MCF 10A (cell line): Measurements from ENCODE around the gene GZF1. TPM values are rescaled to one million over a fixed set of nuclear protein-coding genes. Genes with fewer than 3 reads are reported as not detected.
"Not testable (repeated sequence)": the region's sequence is repeated elsewhere in the genome, so short reads cannot be mapped to it uniquely, and the experiment has no call there.

Experiments
- BruUV-seq: library from RNA; stranded (reverse); fragments of 400-500 nt; replicated peaks from 2 replicates; lab custom pipeline; 2021; lab: Mats Ljungman, UMichigan
- CTCF ChIA-PET: fragments of 300-600 bp; sonication (Branson Sonifier 250); formaldehyde crosslinking; extraction: SDS; loops from one replicate; lab custom pipeline; 2021; ENCODE audit warnings: antibody characterized with exemption, inconsistent platforms; lab: Yijun Ruan, JAX
- POLR2A ChIA-PET: fragments of 300-600, 350-650 bp; sonication (Branson Sonifier 250); formaldehyde crosslinking; extraction: SDS; loops from one replicate; lab custom pipeline; 2020; ENCODE audit warnings: antibody characterized with exemption, inconsistent platforms; lab: Yijun Ruan, JAX
- DNase-seq: peaks from one replicate; pipeline ENCODE4 v3.0.0-alpha.2; 2018; ENCODE audit not compliant: unreplicated experiment
- H3K27ac Mint-ChIP-seq: one replicate; pipeline ENCODE4 v1.8.0; 2022; ENCODE audit warnings: mild to moderate bottlenecking, low read depth, mixed read lengths; ENCODE audit not compliant: unreplicated experiment
- H3K27me3 Mint-ChIP-seq: one replicate; pipeline ENCODE4 v1.8.0; 2022; ENCODE audit warnings: mixed read lengths; ENCODE audit not compliant: insufficient read depth, unreplicated experiment
- H3K36me3 Mint-ChIP-seq: one replicate; pipeline ENCODE4 v1.8.0; 2022; ENCODE audit warnings: mild to moderate bottlenecking, moderate library complexity, mixed read lengths; ENCODE audit not compliant: insufficient read depth, unreplicated experiment
- H3K4me1 Mint-ChIP-seq: one replicate; pipeline ENCODE4 v1.8.0; 2022; ENCODE audit warnings: mixed read lengths; ENCODE audit not compliant: insufficient read depth, unreplicated experiment
- H3K4me3 Mint-ChIP-seq: one replicate; pipeline ENCODE4 v1.8.0; 2022; ENCODE audit warnings: mild to moderate bottlenecking, moderate library complexity, mixed read lengths; ENCODE audit not compliant: unreplicated experiment
- H3K9me3 Mint-ChIP-seq: one replicate; pipeline ENCODE4 v1.8.0; 2022; ENCODE audit warnings: mixed read lengths; ENCODE audit not compliant: unreplicated experiment
- CTCF ChIP-seq: fragments of 200-600 bp; IDR thresholded peaks from one replicate; pipeline ENCODE4 v1.8.0; 2022; ENCODE audit warnings: antibody characterized with exemption, mild to moderate bottlenecking; ENCODE audit not compliant: unreplicated experiment
- intact Hi-C: fragments of 100-400 bp; cut with micrococcal nuclease; formaldehyde crosslinking; loops from 2 replicates; pipeline ENCODE4 v1.14.1; 2022
- total RNA-seq: library from RNA; stranded (reverse); gene quantifications from 2 replicates; pipeline ENCODE4 v1.2.3, GENCODE V29; 2022

GZF1 gene
- total RNA-seq, 1 experiment from 2014 or later: 15.5 TPM

- H3K36me3 Mint-ChIP-seq: peaks cover 9% of the 10 kb centered on the region
- H3K27me3 Mint-ChIP-seq: no peaks in the 10 kb centered on the region
- intact Hi-C loops: loop anchor here (10.0 kb wide), 1 partner anchor 113 kb away; no protein-coding TSS in a partner anchor
- no peak overlapping the region for H3K4me3 Mint-ChIP-seq
- H3K27ac Mint-ChIP-seq: peak overlapping the region; percentile 97
- ChIA-PET CTCF (interaction anchor here (0.6 to 1.1 kb wide), 2 partner anchors 9 to 15 kb away, joined by 3 to 5 read pairs; no protein-coding TSS in a partner anchor), POLR2A (interaction anchor here (0.6 to 1.8 kb wide), 2 partner anchors 9 to 66 kb away, joined by 4 read pairs; no protein-coding TSS in a partner anchor)
- DNase-seq: no peak
- no peak for TF ChIP-seq CTCF
- H3K9me3 Mint-ChIP-seq: no peaks in the 10 kb centered on the region
- peaks cover 14% of the 10 kb centered on the region for H3K4me1 Mint-ChIP-seq
- no TSS peak for BruUV-seq
These were observed 14.2 kb upstream of the GZF1 start for GRCh38 chr20:23347791-23348190.

GRCh38 chr20:23348510-23348909 is 13.5 kb upstream of the GZF1 start:
- not testable (repeated sequence) for H3K9me3 Mint-ChIP-seq, H3K4me3 Mint-ChIP-seq, BruUV-seq, H3K27me3 Mint-ChIP-seq, DNase-seq
- H3K36me3 Mint-ChIP-seq: peaks cover 13% of the 10 kb centered on the region
- peak overlapping the region; percentile 97 for H3K27ac Mint-ChIP-seq
- peaks cover 17% of the 10 kb centered on the region for H3K4me1 Mint-ChIP-seq
- POLR2A ChIA-PET: interaction anchor here (3.2 to 3.3 kb wide), 3 partner anchors 8 to 73 kb away, joined by 25 to 194 read pairs (median 26); partner anchors contain the start of genes GZF1 and NAPB
- intact Hi-C loops: loop anchor here (10.0 kb wide), 1 partner anchor 114 kb away; no protein-coding TSS in a partner anchor
- CTCF ChIA-PET: interaction anchor here (0.5 to 3.3 kb wide), 7 partner anchors 11 to 656 kb away, joined by 3 to 36 read pairs (median 4); no protein-coding TSS in a partner anchor

- ChIA-PET CTCF (interaction anchor here (0.6 to 3.3 kb wide), 33 partner anchors 9 to 1959 kb away, joined by 3 to 36 read pairs (median 3); no protein-coding TSS in a partner anchor), POLR2A (interaction anchor here (0.6 to 3.3 kb wide), 65 partner anchors 9 to 1060 kb away, joined by 3 to 194 read pairs (median 5); partner anchors contain the start of genes CST3, GZF1, NAPB and THBD)
- no TSS peak for BruUV-seq
- intact Hi-C loops: loop anchor here (1.0 to 10.0 kb wide), 2 partner anchors 9 to 115 kb away; no protein-coding TSS in a partner anchor
- Mint-ChIP-seq H3K36me3 (peaks cover 23% of the 10 kb centered on the region), H3K27ac (peak overlapping the region; percentile 97), H3K4me1 (peaks cover 17% of the 10 kb centered on the region), H3K27me3 (no peaks in the 10 kb centered on the region), H3K4me3 (peak overlapping the region; percentile 87), H3K9me3 (no peaks in the 10 kb centered on the region)
- peak; percentile 37 for TF ChIP-seq CTCF
- peak; percentile 78 for DNase-seq
These were observed 12.4 kb upstream of the GZF1 start for GRCh38 chr20:23349338-23350195.

- CTCF ChIA-PET: interaction anchor here (0.6 to 3.3 kb wide), 32 partner anchors 9 to 1958 kb away, joined by 3 to 36 read pairs (median 3); no protein-coding TSS in a partner anchor
- H3K36me3 Mint-ChIP-seq: peaks cover 26% of the 10 kb centered on the region
These were observed 11.6 kb upstream of the GZF1 start, which contains the start of gene NXT1 for GRCh38 chr20:23350196-23350903. TSS of gene NXT1 (plus strand) at chr20:23350791. CDS start at chr20:23354042, 3,251 bp downstream.

More at GRCh38 chr20:23350196-23350903, 11.6 kb upstream of the GZF1 start, which contains the start of gene NXT1:
- POLR2A ChIA-PET: interaction anchor here (0.6 to 3.3 kb wide), 78 partner anchors 10 to 1091 kb away, joined by 3 to 194 read pairs (median 5); partner anchors contain the start of genes CST3, GZF1, NAPB and THBD
- H3K4me3 Mint-ChIP-seq: peak within 1 kb of the TSS; percentile 87
- H3K27me3 Mint-ChIP-seq: no peaks in the 10 kb centered on the region
- BruUV-seq: TSS peak; percentile 82
- H3K4me1 Mint-ChIP-seq: peaks cover 17% of the 10 kb centered on the region
- peak within 1 kb of the TSS; percentile 97 for H3K27ac Mint-ChIP-seq
- DNase-seq: peak; percentile 99
- TF ChIP-seq CTCF: no peak
- H3K9me3 Mint-ChIP-seq: no peaks in the 10 kb centered on the region
- intact Hi-C loops: loop anchor here (1.0 kb wide), 1 partner anchor 8 kb away; no protein-coding TSS in a partner anchor
